DMS153 treated with DMSO at 0.1 percent for 48 hours (cell line): ENCODE data around the gene HDHD5.

Source experiments
- DNase-seq: peaks from one replicate; lab custom pipeline; 2025; ENCODE audit not compliant: unreplicated experiment; lab: John Stamatoyannopoulos, UW

HDHD5 gene

GRCh38 chr22:17120711-17121232 lies 38.3 kb downstream of the HDHD5 start:
- no peak for DNase-seq

- DNase-seq = no peak
Measured at GRCh38 chr22:17120281-17120680, 38.8 kb downstream of the HDHD5 start.

- DNase-seq = no peak
Measured at GRCh38 chr22:17119481-17120202, 39.4 kb downstream of the HDHD5 start.

- no peak for DNase-seq
Measured at GRCh38 chr22:17118342-17118741, 40.7 kb downstream of the HDHD5 start.

- DNase-seq = no peak
Measured at GRCh38 chr22:17117890-17118289, 41.2 kb downstream of the HDHD5 start.

GRCh38 chr22:17117400-17117799 lies 41.7 kb downstream of the HDHD5 start:
- DNase-seq = no peak

- no peak for DNase-seq
Measured at GRCh38 chr22:17116572-17117330, 42.3 kb downstream of the HDHD5 start.

- no peak for DNase-seq
Measured at GRCh38 chr22:17115945-17116565, 43.0 kb downstream of the HDHD5 start.

- DNase-seq = no peak
Measured at GRCh38 chr22:17115236-17115635, 43.8 kb downstream of the HDHD5 start.

GRCh38 chr22:17114898-17115235 lies 44.2 kb downstream of the HDHD5 start:
- DNase-seq = no peak

- DNase-seq = no peak
Measured at GRCh38 chr22:17114173-17114897, 44.7 kb downstream of the HDHD5 start.

- DNase-seq = no peak
Measured at GRCh38 chr22:17113600-17113999, 45.5 kb downstream of the HDHD5 start.

- no peak for DNase-seq
Measured at GRCh38 chr22:17112491-17113042, 46.5 kb downstream of the HDHD5 start.

GRCh38 chr22:17110791-17111550 lies 48.1 kb downstream of the HDHD5 start:
- no peak for DNase-seq

- DNase-seq = no peak
Measured at GRCh38 chr22:17109976-17110375, 49.1 kb downstream of the HDHD5 start.

- DNase-seq = no peak
Measured at GRCh38 chr22:17109113-17109865, 49.8 kb downstream of the HDHD5 start.

- DNase-seq = no peak
Measured at GRCh38 chr22:17108256-17109112, 50.6 kb downstream of the HDHD5 start.

- no peak for DNase-seq
Measured at GRCh38 chr22:17107547-17107810, 51.6 kb downstream of the HDHD5 start.
